Activated CD8-positive, alpha-beta memory T cell treated with anti-CD3 and anti-CD28 coated beads, Interleukin-2, amount 50 U/mL, for 1 hour (primary cell): ENCODE results near the gene SLC16A3.
"Not testable (repeated sequence)": the region's sequence is repeated elsewhere in the genome, so short reads cannot be mapped to it uniquely, and the experiment has no call there.

Source experiments
- DNase-seq: peaks from one replicate; pipeline ENCODE4 v3.0.0-alpha.2; 2020; ENCODE audit errors: extremely low read depth

The SLC16A3 gene

GRCh38 chr17:82228842-82229697 lies at the start of gene SLC16A3:
Gene SLC16A3, plus strand, starts transcription at chr17:82229042. Its CDS starts 6,967 bp downstream, at chr17:82236009.
- no peak for DNase-seq

- DNase-seq, result no peak
Observed at GRCh38 chr17:82179412-82179811, 49.4 kb upstream of the SLC16A3 start.

GRCh38 chr17:82179946-82180475 lies 48.8 kb upstream of the SLC16A3 start:
- DNase-seq, result no peak

GRCh38 chr17:82180776-82181528 lies 47.9 kb upstream of the SLC16A3 start:
- DNase-seq, result no peak

GRCh38 chr17:82184761-82185160 lies 44.1 kb upstream of the SLC16A3 start:
- no peak for DNase-seq

- no peak for DNase-seq
Observed at GRCh38 chr17:82186221-82186620, 42.6 kb upstream of the SLC16A3 start.

GRCh38 chr17:82187500-82187899 lies 41.3 kb upstream of the SLC16A3 start:
- DNase-seq, result no peak

GRCh38 chr17:82188001-82188961 lies 40.6 kb upstream of the SLC16A3 start:
- no peak for DNase-seq

- DNase-seq, result not testable (repeated sequence)
Observed at GRCh38 chr17:82193050-82193449, 35.8 kb upstream of the SLC16A3 start.

GRCh38 chr17:82193520-82194220 lies 35.2 kb upstream of the SLC16A3 start:
- DNase-seq, result no peak

GRCh38 chr17:82194765-82195164 lies 34.1 kb upstream of the SLC16A3 start:
- no peak for DNase-seq

GRCh38 chr17:82195675-82196672 lies 32.9 kb upstream of the SLC16A3 start:
- no peak for DNase-seq

GRCh38 chr17:82198092-82198491 lies 30.8 kb upstream of the SLC16A3 start:
- no peak for DNase-seq

GRCh38 chr17:82199496-82199895 lies 29.3 kb upstream of the SLC16A3 start:
- DNase-seq, result no peak

- DNase-seq, result no peak
Observed at GRCh38 chr17:82200135-82200534, 28.7 kb upstream of the SLC16A3 start.

GRCh38 chr17:82200743-82201497 lies 27.9 kb upstream of the SLC16A3 start:
- DNase-seq, result peak; percentile 67

GRCh38 chr17:82201498-82201910 lies 27.3 kb upstream of the SLC16A3 start:
- no peak for DNase-seq

- DNase-seq, result no peak
Observed at GRCh38 chr17:82202981-82203380, 25.9 kb upstream of the SLC16A3 start.

- no peak for DNase-seq
Observed at GRCh38 chr17:82203920-82204319, 24.9 kb upstream of the SLC16A3 start.
